ENCODE measurements around the gene ACOT2. TPM values are rescaled to one million over a fixed set of nuclear protein-coding genes. Genes with fewer than 3 reads are reported as not detected.
"Not testable (repeated sequence)": the region's sequence is repeated elsewhere in the genome, so short reads cannot be mapped to it uniquely, and the experiment has no call there.

The ACOT2 gene
- total and polyA plus RNA-seq, 4 experiments from 2014 or later: 9.4 to 36.4 (median 17.4) TPM

GRCh38 chr14:73537244-73538045, 31.6 kb upstream of the ACOT2 start:
- POLR2A ChIA-PET (ENCODE audit: partially characterized antibody); intact Hi-C loops (cut with micrococcal nuclease); H3K36me3 ChIP-seq (ENCODE audit: insufficient read depth, low read length); H3K27me3 ChIP-seq (ENCODE audit: insufficient read depth, low read length); H3K4me3 ChIP-seq (ENCODE audit: low read length in 2 of 2); H3K9me3 Mint-ChIP-seq; H3K36me3 Mint-ChIP-seq; CTCF ChIA-PET (ENCODE audit: partially characterized antibody); H3K4me1 Mint-ChIP-seq; H3K27ac ChIP-seq (ENCODE audit: low read depth, low read length); H3K4me1 ChIP-seq (ENCODE audit: insufficient read depth, low read length); H3K27ac Mint-ChIP-seq; H3K27me3 Mint-ChIP-seq; H3K9me3 ChIP-seq (ENCODE audit: control insufficient read depth in 1 of 2, low read length in 2 of 2): not testable (repeated sequence)
- H3K4me3 Mint-ChIP-seq: peak overlapping the region in 3 of 8 donors; percentile 46 to 72 (median 71)
- DNase-seq: peak in 1 of 5 donors; percentile 2

- H3K36me3 Mint-ChIP-seq; H3K9me3 ChIP-seq (ENCODE audit: control insufficient read depth in 1 of 2, low read length in 2 of 2); H3K27ac ChIP-seq (ENCODE audit: low read depth, low read length); H3K4me3 ChIP-seq (ENCODE audit: low read length in 2 of 2); H3K27ac Mint-ChIP-seq; H3K9me3 Mint-ChIP-seq; POLR2A ChIA-PET (ENCODE audit: partially characterized antibody); intact Hi-C loops (cut with micrococcal nuclease); H3K27me3 ChIP-seq (ENCODE audit: insufficient read depth, low read length); H3K36me3 ChIP-seq (ENCODE audit: insufficient read depth, low read length); H3K4me1 Mint-ChIP-seq; H3K27me3 Mint-ChIP-seq; H3K4me1 ChIP-seq (ENCODE audit: insufficient read depth, low read length): not testable (repeated sequence)
- peak in 2 of 5 donors; percentile 22 to 33 for DNase-seq
- CTCF ChIA-PET (ENCODE audit: partially characterized antibody): interaction anchor here (0.8 to 0.9 kb wide), 2 partner anchors 12 to 106 kb away, joined by 3 to 4 read pairs; partner anchors contain the start of gene DNAL1
- peak overlapping the region in 1 of 8 donors; percentile 24 for H3K4me3 Mint-ChIP-seq
Measured at GRCh38 chr14:73539017-73539416, 30.0 kb upstream of the ACOT2 start.

- CTCF ChIA-PET (ENCODE audit: partially characterized antibody); H3K27me3 Mint-ChIP-seq; POLR2A ChIA-PET (ENCODE audit: partially characterized antibody); H3K36me3 ChIP-seq (ENCODE audit: insufficient read depth, low read length); H3K9me3 ChIP-seq (ENCODE audit: control insufficient read depth in 1 of 2, low read length in 2 of 2); H3K36me3 Mint-ChIP-seq; DNase-seq; H3K4me3 Mint-ChIP-seq; H3K27me3 ChIP-seq (ENCODE audit: insufficient read depth, low read length); H3K27ac ChIP-seq (ENCODE audit: low read depth, low read length); H3K27ac Mint-ChIP-seq; H3K4me1 Mint-ChIP-seq; H3K9me3 Mint-ChIP-seq; H3K4me1 ChIP-seq (ENCODE audit: insufficient read depth, low read length); H3K4me3 ChIP-seq (ENCODE audit: low read length in 2 of 2); intact Hi-C loops (cut with micrococcal nuclease): not testable (repeated sequence)
Measured at GRCh38 chr14:73542961-73543360, 26.1 kb upstream of the ACOT2 start.

GRCh38 chr14:73545353-73545752, 23.7 kb upstream of the ACOT2 start:
- H3K9me3 Mint-ChIP-seq; H3K9me3 ChIP-seq (ENCODE audit: control insufficient read depth in 1 of 2, low read length in 2 of 2); H3K4me1 ChIP-seq (ENCODE audit: insufficient read depth, low read length); CTCF ChIA-PET (ENCODE audit: partially characterized antibody); H3K27me3 ChIP-seq (ENCODE audit: insufficient read depth, low read length); H3K27ac ChIP-seq (ENCODE audit: low read depth, low read length); H3K4me3 Mint-ChIP-seq; intact Hi-C loops (cut with micrococcal nuclease); H3K4me3 ChIP-seq (ENCODE audit: low read length in 2 of 2); DNase-seq; H3K27me3 Mint-ChIP-seq; H3K36me3 Mint-ChIP-seq; H3K27ac Mint-ChIP-seq; H3K4me1 Mint-ChIP-seq; H3K36me3 ChIP-seq (ENCODE audit: insufficient read depth, low read length): not testable (repeated sequence)
- POLR2A ChIA-PET (ENCODE audit: partially characterized antibody): interaction anchor here (0.6 kb wide), 1 partner anchor 24 kb away, joined by 3 read pairs; the partner anchor contains the start of gene ACOT2

- H3K36me3 ChIP-seq (ENCODE audit: insufficient read depth, low read length); H3K27me3 Mint-ChIP-seq; H3K4me1 ChIP-seq (ENCODE audit: insufficient read depth, low read length); H3K9me3 Mint-ChIP-seq; H3K4me3 Mint-ChIP-seq; POLR2A ChIA-PET (ENCODE audit: partially characterized antibody); H3K4me1 Mint-ChIP-seq; H3K36me3 Mint-ChIP-seq; H3K27ac Mint-ChIP-seq; H3K4me3 ChIP-seq (ENCODE audit: low read length in 2 of 2); H3K9me3 ChIP-seq (ENCODE audit: control insufficient read depth in 1 of 2, low read length in 2 of 2); DNase-seq; H3K27ac ChIP-seq (ENCODE audit: low read depth, low read length); intact Hi-C loops (cut with micrococcal nuclease); CTCF ChIA-PET (ENCODE audit: partially characterized antibody); H3K27me3 ChIP-seq (ENCODE audit: insufficient read depth, low read length): not testable (repeated sequence)
Measured at GRCh38 chr14:73549097-73549496, 19.9 kb upstream of the ACOT2 start.

GRCh38 chr14:73549889-73550524, 19.0 kb upstream of the ACOT2 start:
- H3K36me3 ChIP-seq (ENCODE audit: insufficient read depth, low read length); H3K4me1 ChIP-seq (ENCODE audit: insufficient read depth, low read length); H3K4me3 ChIP-seq (ENCODE audit: low read length in 2 of 2); CTCF ChIA-PET (ENCODE audit: partially characterized antibody); H3K27ac Mint-ChIP-seq; intact Hi-C loops (cut with micrococcal nuclease); H3K36me3 Mint-ChIP-seq; POLR2A ChIA-PET (ENCODE audit: partially characterized antibody); H3K27me3 ChIP-seq (ENCODE audit: insufficient read depth, low read length); H3K4me1 Mint-ChIP-seq; H3K27me3 Mint-ChIP-seq; H3K4me3 Mint-ChIP-seq; H3K27ac ChIP-seq (ENCODE audit: low read depth, low read length); DNase-seq; H3K9me3 ChIP-seq (ENCODE audit: control insufficient read depth in 1 of 2, low read length in 2 of 2); H3K9me3 Mint-ChIP-seq: not testable (repeated sequence)

GRCh38 chr14:73553845-73554244, 15.2 kb upstream of the ACOT2 start:
- Mint-ChIP-seq H3K27ac (no peak overlapping the region), H3K27me3 (no peaks in the 10 kb centered on the region), H3K9me3 (peaks cover 0 to 6% (median 0%) of the 10 kb centered on the region in 8 donors), H3K4me3 (no peak overlapping the region), H3K36me3 (no peaks in the 10 kb centered on the region), H3K4me1 (no peaks in the 10 kb centered on the region)
- Histone ChIP-seq H3K9me3 (ENCODE audit: control insufficient read depth in 1 of 2, low read length in 2 of 2) (no peaks in the 10 kb centered on the region), H3K4me3 (ENCODE audit: low read length in 2 of 2) (no peak overlapping the region), H3K27me3 (ENCODE audit: insufficient read depth, low read length) (no peaks in the 10 kb centered on the region), H3K27ac (ENCODE audit: low read depth, low read length) (no peak overlapping the region), H3K36me3 (ENCODE audit: insufficient read depth, low read length) (no peaks in the 10 kb centered on the region), H3K4me1 (ENCODE audit: insufficient read depth, low read length) (no peaks in the 10 kb centered on the region)
- POLR2A ChIA-PET (ENCODE audit: partially characterized antibody): no interaction called here
- intact Hi-C loops (cut with micrococcal nuclease): no loop called here
- no peak for DNase-seq
- CTCF ChIA-PET (ENCODE audit: partially characterized antibody): no interaction called here

Measured in CD4-positive, alpha-beta memory T cell (primary cell).